HG03571 (cell line): ENCODE data around the gene FOLR1.

ENCODE experiments used
- ATAC-seq: cut with Tn5 transposase; IDR thresholded peaks from one replicate; pipeline ENCODE4 v1.9.1; 2021; ENCODE audit not compliant: unreplicated experiment

Gene FOLR1

DNA sequence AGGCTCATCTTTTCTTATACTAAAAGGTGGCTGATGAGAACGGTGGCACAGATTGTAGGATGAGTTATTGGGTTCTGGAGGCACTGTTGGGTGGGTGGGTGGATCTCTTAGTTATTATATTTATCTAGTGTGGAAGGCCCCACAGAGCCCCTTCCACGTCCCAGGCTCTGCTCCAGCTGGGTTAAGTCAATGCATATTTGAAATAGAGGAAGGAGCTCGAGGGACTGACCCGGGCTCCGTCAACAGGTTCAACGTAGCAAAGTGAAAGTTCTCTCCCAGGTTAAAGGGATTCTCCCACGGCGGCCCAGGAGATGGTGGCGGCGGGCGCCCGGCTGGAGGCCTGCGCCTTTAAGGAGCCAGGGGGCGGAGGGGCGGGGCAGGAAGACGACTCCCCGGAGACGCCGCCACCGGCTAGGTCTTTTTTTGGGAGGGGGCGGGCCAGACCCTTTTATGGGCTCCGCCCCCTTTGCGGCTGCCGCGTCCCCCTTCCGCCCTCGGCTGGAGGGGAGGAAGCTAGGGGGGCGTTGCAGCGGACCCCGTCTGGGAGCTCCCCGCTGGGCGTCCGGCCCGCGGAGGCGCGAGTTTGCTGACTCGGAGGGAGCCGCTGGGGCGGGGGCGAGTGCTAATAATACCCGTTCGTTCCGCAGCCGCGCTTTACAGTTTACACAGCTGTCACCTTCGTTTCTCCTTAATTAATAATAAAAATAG is 31.1 kb downstream of the FOLR1 start:
- ATAC-seq = peak; percentile 56

GRCh38 chr11:72223615-72224563 is 31.9 kb downstream of the FOLR1 start:
- ATAC-seq = peak; percentile 35

DNA sequence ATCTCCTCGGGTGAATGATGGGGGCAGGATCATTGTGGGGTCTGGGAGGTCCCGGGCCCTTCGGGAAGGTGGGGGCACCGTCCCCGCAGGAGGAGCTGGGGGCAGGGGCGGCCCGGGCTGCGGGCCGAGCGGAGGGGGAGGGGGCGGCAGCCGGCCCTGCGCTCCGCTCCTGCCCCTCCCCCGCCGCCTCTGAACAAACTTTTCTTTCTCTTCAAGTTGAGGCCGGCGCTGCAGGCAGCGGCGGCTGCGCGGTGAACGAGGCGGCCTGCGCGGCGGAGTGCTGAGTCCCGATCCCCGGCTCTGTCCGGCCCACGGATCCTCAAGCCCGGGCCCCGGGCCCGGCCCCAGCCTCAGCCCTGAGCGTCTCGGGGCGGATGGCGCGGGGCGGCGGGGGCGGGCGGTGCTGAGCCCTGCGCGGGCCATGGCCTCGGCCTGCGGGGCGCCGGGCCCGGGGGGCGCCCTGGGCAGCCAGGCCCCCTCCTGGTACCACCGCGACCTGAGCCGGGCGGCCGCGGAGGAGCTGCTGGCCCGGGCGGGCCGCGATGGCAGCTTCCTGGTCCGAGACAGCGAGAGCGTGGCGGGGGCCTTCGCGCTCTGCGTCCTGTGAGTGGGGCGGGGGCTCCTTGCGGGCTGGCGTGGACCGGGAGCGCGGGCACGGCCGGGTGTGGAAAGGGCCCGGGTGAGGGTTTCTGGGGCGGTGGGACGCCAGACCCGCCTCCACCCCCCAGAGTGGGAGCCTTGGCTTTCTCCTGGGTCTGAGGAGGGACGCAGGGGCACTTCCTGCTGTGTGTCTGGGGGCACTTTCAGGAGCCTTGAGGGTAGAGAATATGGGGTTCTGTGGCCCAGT is 32.8 kb downstream of the FOLR1 start, which contains the start of gene INPPL1:
TSS of gene INPPL1 (plus strand) at position 204 of the 847 bp plus-strand sequence. CDS start at position 422, 218 bp downstream.
- no peak for ATAC-seq

GRCh38 chr11:72225411-72225951 is 33.5 kb downstream of the FOLR1 start:
- no peak for ATAC-seq

GRCh38 chr11:72226701-72227100 is 34.8 kb downstream of the FOLR1 start:
- no peak for ATAC-seq

DNA sequence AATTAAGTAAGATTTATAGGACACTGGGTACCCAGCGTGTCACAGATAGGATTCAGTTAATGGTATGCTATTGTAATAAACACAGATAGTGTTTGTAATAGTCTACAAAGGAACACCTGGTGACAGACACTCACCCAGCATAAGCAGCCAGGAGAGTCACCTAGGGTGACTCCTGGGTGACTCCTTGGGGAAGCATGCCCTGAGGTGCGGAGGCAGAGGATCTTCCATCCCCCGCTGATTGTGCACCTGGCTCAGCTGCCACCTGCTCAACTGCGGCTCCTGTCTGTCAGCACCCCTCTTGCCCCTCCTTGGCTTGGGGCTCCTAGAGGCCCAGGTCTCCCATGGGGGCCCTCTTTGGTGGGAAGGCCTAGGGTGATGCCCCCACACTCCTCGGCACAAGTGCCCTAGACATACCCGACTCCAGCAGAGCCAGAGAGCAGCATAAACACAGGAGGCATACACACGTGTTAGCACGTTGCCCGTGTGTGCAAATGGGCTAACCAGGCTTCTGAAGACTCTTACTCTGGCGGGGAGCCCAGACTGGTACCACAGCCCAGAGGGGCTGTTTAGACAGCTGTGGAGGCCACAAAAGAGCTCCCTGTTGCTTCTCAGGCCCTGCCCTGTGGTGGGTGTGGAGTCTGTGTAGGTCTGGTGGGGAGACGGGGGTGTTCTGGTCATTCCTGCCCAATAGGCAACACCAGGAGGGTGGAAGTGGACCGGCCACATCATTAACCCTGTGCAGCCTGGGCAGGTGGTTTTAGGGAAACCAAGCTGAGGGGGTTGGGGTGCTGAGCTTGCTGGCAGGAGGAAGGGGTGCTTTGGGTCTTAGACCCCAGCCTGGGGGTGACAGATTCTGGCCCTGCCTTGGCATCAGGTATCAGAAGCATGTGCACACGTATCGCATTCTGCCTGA is 35.6 kb downstream of the FOLR1 start:
- no peak for ATAC-seq

DNA sequence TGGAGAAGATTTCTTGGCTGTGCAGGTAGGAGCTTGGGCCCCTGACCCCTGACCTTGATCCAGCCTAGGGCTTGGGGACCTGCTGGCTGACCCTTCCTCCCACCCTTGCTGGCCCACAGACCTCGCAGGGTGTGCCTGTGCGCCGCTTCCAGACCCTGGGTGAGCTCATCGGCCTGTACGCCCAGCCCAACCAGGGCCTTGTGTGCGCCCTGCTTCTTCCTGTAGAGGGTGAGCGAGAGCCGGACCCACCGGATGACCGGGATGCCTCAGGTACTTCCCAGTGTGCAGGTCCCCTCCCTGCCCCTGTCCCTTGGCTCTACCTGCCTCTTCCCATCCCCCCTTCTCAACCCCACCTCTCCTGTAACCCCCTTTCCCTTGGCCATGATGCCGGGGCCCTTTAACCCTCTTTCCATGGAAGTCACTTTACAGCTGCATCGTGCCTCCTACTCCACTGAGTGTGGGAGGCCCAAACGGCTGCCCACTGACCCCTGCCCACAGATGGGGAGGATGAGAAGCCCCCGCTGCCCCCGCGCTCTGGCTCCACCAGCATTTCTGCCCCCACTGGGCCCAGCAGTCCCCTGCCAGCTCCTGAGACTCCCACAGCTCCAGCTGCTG is 36.4 kb downstream of the FOLR1 start:
- no peak for ATAC-seq

GRCh38 chr11:72228844-72229231 is 36.9 kb downstream of the FOLR1 start:
- no peak for ATAC-seq

DNA sequence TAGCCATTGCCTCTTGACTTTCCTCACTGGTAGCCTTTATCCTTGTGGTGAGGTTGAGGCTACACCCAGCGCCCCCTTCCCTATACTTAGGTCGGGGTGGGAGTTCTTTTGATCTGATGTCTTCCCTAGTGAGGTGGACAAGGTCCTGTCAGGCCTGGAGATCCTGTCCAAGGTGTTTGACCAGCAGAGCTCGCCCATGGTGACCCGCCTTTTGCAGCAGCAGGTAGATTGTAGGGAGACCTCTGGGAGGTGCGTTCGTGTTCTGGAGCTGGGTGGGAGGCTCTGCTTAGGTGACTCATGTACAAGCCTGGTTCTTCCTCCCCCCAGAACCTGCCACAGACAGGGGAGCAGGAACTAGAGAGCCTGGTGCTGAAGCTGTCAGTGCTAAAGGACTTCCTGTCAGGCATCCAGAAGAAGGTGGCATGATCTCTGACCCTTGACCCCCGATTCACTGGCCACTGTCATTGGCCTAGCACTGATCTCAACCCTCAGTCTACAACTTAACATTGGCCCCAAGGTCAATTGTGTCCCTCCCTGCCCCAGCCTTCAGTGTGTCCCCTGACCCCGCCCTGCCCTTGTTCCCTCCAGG is 37.5 kb downstream of the FOLR1 start:
- ATAC-seq = no peak

- ATAC-seq = no peak
These were observed 38.2 kb downstream of the FOLR1 start for GRCh38 chr11:72229925-72230763.

GRCh38 chr11:72230764-72231365 is 38.9 kb downstream of the FOLR1 start:
- no peak for ATAC-seq

GRCh38 chr11:72231396-72232259 is 39.7 kb downstream of the FOLR1 start:
- no peak for ATAC-seq

DNA sequence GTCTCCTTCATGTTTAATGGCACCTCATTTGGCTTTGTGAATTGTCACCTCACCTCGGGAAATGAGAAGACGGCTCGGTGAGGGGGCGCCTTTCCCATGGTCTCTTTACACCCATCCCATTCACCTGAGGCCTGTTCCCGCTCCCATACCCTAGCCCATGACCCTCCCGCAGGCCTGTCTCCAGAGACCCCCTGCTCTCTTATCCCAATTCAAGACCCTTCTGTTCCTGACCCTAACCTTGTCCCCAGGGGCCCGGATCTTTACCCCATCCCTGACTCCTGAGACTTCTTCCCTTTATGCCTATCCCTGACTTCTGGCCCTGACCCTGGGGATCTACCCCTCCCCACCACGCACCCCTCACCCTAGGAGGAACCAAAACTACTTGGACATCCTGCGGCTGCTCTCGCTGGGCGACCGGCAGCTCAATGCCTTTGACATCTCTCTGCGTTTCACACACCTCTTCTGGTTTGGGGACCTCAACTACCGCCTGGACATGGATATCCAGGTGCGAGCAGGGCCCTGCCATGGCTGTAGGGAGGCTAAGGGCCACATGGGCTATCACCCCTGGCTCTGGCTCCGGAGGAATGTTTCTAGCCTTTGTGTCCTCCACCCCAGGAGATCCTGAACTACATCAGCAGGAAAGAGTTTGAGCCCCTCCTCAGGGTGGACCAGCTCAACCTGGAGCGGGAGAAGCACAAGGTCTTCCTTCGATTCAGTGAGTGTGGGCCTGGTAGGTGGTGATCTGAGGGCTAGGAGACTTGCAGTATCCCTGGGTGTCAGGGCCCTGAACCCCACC is 40.5 kb downstream of the FOLR1 start:
- no peak for ATAC-seq

DNA sequence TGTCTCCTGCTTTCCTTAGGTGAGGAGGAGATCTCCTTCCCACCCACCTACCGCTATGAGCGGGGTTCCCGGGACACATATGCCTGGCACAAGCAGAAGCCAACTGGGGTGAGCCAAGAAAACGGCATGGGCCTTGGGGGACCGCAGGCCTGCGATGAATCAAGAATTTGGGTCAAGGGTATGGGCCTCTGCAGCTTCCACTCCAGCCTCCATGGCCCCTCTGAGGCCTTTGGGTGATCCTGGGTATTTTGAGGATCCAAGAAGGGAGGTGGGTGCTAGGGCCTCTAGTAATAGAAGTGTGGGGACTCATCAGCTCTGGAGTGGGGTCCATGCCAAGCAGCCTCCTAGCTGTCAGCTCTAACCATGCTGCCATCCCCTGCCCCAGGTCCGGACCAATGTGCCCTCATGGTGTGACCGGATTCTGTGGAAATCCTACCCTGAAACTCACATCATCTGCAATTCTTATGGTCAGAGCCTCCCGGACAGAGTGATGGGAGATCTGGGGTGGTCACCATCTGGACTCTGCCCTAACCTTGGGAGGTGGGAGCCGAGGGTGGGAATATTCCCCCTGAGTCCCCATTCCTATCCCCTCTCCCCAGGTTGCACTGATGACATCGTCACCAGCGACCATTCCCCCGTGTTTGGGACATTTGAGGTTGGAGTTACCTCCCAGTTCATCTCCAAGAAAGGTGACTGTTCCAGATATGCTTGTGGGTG is 41.3 kb downstream of the FOLR1 start:
- ATAC-seq = no peak

DNA sequence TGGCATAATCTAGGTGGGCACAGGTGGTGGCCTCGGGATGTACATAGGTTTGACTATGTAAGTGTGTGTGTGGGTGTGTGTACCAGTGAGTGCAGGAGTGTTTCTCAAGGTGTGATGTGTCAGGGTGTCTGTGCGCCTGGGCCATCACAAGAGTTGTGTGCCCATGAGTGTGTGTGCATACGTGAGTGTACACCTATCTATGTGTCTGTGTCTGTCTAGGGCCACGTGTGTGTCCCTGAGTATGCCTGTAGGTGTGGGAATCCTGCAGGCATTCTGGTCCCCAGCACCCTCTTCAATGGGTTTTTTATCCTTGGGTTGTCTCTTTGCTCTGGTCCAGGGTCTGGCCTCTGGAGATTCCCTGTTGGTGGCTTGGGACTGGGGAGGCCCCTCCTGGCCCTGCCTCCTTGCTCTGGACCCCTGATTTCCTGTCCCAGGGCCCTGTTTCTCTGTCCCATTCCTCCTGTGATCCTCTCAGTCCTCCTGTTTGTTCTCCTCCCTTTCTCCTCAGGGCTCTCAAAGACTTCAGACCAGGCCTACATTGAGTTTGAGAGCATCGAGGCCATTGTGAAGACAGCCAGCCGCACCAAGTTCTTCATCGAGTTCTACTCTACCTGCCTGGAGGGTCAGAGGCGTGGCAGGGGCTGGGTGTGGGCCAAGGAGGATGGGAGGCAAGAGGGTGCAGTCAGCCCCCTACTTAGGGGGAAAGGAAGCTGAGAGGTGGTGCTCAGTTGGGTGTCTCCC is 42.0 kb downstream of the FOLR1 start:
- ATAC-seq = no peak
